NAMALWA (cell line): ENCODE measurements around the gene SDK1.

Experiments
- DNase-seq: peaks from one replicate; pipeline ENCODE4 v3.0.0-alpha.2; 2015; ENCODE audit warnings: low spot score

The SDK1 gene

GRCh38 chr7:4179688-4180380 is 878.8 kb downstream of the SDK1 start:
- DNase-seq = no peak

DNA sequence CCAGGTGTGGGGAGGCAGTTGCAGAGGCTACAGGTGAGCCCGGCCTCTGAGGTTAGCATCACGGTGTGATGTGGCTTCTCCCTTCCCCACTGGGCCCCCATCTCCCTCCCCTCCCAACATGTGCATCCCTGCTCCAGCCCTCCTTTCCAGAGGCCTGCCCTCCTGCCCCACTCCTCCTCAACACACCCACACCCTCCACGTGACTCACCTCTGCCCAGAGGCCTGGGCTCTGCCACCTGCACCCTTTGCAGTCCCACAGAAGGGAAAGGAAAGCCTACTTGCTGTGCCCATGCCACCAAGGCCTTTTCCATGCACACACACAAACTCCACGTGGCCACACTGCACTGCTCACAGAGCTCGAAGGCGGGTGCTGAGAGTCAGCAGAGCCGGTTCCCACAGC is 880.4 kb downstream of the SDK1 start:
- DNase-seq = no peak

- no peak for DNase-seq
Observed at GRCh38 chr7:4182605-4183300, 881.7 kb downstream of the SDK1 start.

DNA sequence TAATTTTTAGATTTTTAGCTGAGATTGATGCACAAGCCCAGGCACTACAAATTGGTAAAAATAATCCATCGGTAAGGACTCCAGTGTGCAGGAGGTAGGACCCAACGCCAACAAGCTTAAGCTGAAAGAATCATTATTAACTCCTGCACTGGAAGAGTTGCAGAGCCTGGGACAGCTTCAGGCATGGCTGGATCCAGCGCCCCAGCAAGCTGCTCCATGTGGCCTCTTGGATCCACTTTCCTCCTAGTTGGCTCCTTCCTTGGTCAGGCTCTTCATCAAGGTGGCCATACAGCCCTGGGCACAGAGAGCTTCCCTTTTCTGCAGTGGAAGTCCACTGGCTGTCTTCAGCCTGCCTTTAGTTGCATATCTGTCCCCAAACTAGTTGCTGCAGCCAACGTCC is 883.6 kb downstream of the SDK1 start:
- no peak for DNase-seq

GRCh38 chr7:4185136-4185535 is 884.1 kb downstream of the SDK1 start:
- no peak for DNase-seq

DNA sequence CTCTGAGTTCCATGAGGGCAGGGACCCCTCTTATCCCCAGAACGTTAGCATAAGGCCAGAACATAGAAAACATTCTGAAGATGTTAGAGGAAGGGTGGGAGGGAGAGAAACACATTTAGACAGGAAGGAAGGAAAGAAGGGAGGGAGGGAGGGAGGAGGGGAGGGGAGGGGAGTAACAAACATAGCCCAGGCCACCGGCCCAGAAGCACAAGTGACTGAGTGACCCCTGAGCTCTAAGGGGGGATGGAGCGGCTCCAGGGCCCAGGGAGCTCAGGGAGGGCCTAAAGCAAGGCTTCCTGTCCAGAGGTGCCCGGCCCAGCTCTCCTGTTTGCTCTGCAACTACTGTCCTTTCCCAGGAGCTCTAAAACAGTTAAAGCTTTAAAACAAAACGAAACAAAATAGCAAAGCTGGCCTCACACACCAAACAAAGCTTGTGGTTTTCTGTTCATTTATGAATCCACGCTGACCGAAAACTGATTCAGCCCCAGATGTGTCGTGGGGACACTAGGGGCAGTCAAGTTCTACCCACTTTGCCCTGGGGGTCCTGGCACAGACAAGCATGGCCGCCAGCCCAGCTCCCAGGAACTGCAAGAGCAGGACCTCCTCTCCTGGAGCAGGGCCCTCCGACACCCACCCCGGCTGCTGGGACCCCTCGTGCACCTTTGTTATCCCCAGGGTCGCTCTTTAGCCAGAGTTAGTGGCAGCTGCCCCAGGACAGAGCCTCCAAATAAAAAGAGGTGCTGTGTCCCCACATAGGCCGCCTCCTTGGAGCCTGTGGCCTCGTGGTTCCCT is 884.9 kb downstream of the SDK1 start:
- no peak for DNase-seq

DNA sequence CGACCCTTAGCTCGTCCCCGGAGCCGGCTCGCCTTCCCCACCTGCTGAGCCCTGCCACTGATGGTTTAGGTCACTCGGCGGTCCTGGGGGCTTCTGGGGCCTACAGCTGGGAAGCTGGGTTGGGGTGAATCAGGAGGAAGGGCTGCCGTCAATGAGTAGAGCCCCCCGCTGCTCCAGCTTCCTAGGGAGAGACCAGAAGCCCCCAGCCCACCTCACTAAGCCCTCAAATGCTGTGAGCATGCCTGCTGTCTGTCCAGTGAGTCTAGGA is 885.4 kb downstream of the SDK1 start:
- DNase-seq = no peak

DNA sequence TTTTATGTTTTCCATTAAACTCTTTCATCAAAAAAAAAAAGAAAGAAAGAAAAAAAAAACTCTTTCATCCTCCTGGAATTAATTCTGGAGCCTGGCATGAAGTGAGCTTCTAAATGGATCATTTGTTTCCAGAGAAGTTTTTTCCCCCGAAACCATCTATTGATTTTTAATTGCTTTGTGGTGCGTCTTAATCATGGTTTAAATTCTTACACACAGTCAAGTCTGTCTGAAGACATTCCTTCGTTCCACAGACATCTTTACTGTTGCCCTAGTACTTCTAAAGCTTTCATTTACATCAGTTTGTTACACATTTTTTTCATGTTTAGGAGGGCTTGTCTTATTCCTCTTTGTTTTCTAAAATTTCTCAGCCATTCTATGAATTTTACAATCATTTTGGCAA is 887.6 kb downstream of the SDK1 start:
- no peak for DNase-seq

DNA sequence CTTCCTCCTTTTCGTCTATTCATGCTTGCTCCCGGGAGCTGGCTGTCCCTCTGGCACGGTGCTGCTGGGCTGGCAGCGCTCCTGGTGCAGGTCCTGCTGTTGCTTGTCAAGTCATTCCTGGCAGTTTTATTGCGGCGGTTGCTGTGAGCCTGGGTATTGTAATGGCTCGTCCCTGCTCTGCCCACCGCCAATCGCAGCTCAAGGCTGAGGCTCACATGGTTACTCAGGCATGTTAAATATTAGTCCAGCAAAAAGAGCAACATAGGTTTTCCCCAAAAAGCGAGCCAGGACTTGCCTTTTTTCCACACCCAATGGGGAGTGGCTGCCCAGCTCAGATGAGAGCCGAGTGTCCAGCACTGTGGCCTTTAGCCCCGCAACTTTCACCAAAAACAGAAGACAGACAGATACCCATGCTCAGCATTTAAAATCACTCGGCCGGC is 888.1 kb downstream of the SDK1 start:
- no peak for DNase-seq

GRCh38 chr7:4190010-4190981 is 889.2 kb downstream of the SDK1 start:
- DNase-seq = no peak

DNA sequence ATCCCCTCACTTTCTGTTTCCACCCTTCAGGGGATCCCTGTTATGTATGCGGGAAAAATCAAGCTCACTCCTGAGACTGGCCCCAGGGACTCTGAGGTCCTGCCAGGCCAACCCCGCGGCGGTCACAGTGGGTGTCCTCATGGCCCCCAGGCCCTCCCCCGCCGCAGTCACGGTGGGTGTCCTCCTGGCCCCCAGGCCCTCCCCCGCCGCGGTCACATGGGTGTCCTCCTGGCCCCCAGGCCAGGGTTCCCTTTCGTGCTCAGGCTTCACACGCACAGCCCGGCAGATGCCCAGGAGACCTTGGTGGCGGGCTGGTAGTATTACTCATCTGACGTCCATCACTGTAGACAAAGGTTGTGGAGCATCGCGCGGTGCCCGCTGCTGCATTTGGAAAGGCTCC is 890.0 kb downstream of the SDK1 start:
- DNase-seq = no peak

- DNase-seq = no peak
Observed at GRCh38 chr7:4191525-4191924, 890.5 kb downstream of the SDK1 start.

- DNase-seq = no peak
Observed at GRCh38 chr7:4195660-4196059, 894.6 kb downstream of the SDK1 start.

DNA sequence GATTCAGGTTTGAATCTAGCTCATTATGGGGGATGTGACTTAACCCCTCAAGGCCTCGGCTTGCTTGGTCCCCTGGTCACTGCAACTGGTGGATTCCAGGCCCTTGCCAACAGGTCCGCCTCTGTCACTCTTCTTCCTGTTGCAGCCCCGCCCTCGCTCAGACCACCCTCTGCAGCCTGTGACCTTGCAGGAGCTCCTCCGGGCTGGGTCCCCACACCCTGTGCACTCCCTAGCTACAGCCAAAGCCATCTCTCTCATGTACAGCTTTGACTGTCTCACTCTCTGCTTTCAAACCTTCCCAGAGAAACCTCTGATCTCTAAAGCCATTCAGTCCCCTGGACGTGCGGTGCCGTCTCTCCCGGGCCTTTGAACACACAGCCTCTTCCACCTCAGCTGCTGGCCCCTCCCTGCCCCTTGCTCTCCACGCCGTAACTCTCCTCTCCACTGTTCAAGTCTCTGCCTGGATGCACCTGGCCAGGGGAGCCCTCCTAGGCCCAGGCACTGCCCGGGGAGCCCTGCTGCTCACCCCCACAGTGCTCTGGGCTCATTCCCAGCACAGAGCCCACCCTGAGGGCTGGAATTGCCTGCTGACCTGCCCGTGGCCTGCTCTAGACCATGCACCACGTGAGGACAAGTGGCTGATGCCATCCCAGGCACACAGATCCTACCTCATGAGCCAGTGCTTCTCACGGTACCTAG is 895.2 kb downstream of the SDK1 start:
- no peak for DNase-seq

- DNase-seq = no peak
Observed at GRCh38 chr7:4198301-4198700, 897.2 kb downstream of the SDK1 start.

GRCh38 chr7:4200546-4201094 is 899.6 kb downstream of the SDK1 start:
- no peak for DNase-seq

GRCh38 chr7:4201566-4201965 is 900.5 kb downstream of the SDK1 start:
- no peak for DNase-seq

GRCh38 chr7:4202154-4202736 is 901.2 kb downstream of the SDK1 start:
- DNase-seq = no peak

- no peak for DNase-seq
Observed at GRCh38 chr7:4202954-4203353, 901.9 kb downstream of the SDK1 start.

DNA sequence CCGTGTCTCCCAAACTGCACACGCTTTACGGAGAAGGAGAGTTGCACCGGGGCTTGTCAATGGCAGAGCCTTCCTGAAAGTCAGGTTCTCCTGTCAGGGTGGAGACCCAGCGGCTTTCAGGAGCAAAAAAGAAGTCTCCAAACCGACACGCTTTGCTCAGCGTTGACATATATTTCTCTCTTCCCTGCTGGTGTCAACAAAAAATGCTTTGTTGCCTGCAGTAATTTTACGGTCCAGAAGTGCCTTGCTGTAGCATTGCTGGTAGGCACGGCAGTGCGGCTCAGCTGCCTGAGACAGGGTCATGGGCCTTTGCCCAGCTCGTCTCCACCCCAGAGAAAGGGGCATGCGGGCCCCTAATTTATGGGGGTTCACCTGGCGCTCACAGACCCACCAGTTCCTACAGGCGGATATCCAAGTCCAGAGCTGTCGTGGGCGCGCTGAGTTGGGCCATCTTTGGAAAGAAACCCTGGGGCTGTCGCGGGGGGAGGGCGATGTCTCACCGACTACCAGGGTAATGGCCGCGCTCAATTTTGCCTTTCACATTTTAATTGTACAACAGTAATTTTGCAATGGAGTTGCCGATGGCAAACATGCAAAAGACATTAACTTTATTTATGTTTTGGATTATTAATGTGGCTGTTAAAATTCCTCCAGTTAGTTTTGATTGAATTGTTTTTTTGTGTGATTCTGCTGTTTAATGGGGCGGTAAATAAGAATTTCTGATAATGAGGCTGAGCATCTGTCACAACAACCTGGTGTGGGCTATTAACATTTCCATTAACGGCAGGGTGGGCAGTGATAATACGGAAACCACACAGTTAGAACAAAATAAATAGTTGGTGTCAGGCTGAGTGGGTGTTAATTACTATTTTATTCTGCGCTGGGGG is 902.8 kb downstream of the SDK1 start:
- no peak for DNase-seq
